Neural cell (in vitro differentiated cells): ENCODE results near the gene BCOR.

ENCODE experiments used
- CTCF ChIP-seq: fragments of 450-650 bp; IDR thresholded peaks from 2 replicates; pipeline ENCODE4 v1.5.1; 2014; ENCODE audit warnings: antibody characterized with exemption, mild to moderate bottlenecking, moderate library complexity; ENCODE audit not compliant: poor library complexity, severe bottlenecking
- EP300 ChIP-seq: fragments of 450-650 bp; conservative IDR thresholded peaks from 2 replicates; pipeline ENCODE4 v1.6.1; 2014; ENCODE audit warnings: antibody characterized with exemption, mild to moderate bottlenecking, moderate library complexity; ENCODE audit not compliant: poor library complexity, severe bottlenecking
- EZH2 ChIP-seq: fragments of 200-600, 300-800 bp; shearing (Covaris generic), sonication (generic); IDR thresholded peaks from 2 replicates; pipeline ENCODE4 v1.6.1; 2014; ENCODE audit warnings: antibody characterized with exemption, low read length, borderline replicate concordance, mild to moderate bottlenecking; ENCODE audit not compliant: insufficient read depth, poor library complexity, severe bottlenecking
- POLR2AphosphoS5 ChIP-seq: IDR thresholded peaks from 2 replicates; pipeline ENCODE4 v1.6.1; 2012
- RAD21 ChIP-seq: fragments of 450-650 bp; conservative IDR thresholded peaks from 2 replicates; pipeline ENCODE4 v1.6.1; 2014; ENCODE audit warnings: antibody characterized with exemption, mild to moderate bottlenecking, moderate library complexity
- SMC3 ChIP-seq: fragments of 450-650 bp; conservative IDR thresholded peaks from 2 replicates; pipeline ENCODE4 v1.6.1; 2014; ENCODE audit warnings: antibody characterized with exemption, mild to moderate bottlenecking, moderate library complexity; ENCODE audit not compliant: poor library complexity
- TAF1 ChIP-seq: IDR thresholded peaks from 2 replicates; pipeline ENCODE4 v1.6.1; 2012; ENCODE audit warnings: low read depth

DNA sequence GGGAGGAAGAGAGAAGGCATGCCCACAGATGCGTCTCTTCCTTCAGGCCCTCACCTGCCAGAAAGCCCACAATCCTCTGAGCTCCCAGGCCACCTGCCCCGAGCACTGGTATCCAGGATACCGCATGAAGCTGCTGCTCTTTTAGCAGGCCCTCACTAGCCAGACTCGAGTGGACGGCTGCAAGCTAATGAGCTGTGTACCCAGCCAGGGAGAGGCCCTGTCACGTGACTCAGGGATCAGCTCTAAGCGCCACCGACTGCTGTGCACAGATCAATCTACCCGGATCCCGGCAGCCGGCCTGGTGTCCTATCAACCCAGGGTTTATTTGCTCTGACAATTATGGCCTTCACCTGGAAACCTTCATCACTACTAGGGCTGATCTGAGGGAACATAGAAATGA lies 39.0 kb downstream of the BCOR start:
- TF ChIP-seq RAD21 (no peak), CTCF (no peak), POLR2AphosphoS5 (no peak), EZH2 (no peak), TAF1 (no peak), SMC3 (no peak), EP300 (no peak)
